Thyroid gland (tissue), 4 donors: ENCODE measurements around the gene CCL21. TPM values are rescaled to one million over a fixed set of nuclear protein-coding genes. Genes with fewer than 3 reads are reported as not detected.
A peak's percentile ranks its signal among the peaks of the same experiment; 100 is the strongest.

Source experiments
- DNase-seq, 2 donors: peaks; one replicate each; pipeline ENCODE4 v3.0.0-alpha.2; 2019
- H3K27ac ChIP-seq, 3 donors: fragments of 200-600 bp; sonication (generic); 1 replicate in 2 of 3; 2 replicates in 1 of 3; pipeline ENCODE4 v1.5.1; 2016 to 2019; ENCODE audit warnings: mild to moderate bottlenecking in 1 of 3, moderate library complexity in 1 of 3
- H3K27me3 ChIP-seq: fragments of 200-600 bp; sonication (generic); one replicate; pipeline ENCODE4 v1.5.1; 2019
- H3K36me3 ChIP-seq, 2 donors: fragments of 200-600 bp; sonication (generic); one replicate each; pipeline ENCODE4 v1.5.1; 2016 to 2019
- H3K4me1 ChIP-seq, 2 donors: fragments of 200-600 bp; sonication (generic); one replicate each; pipeline ENCODE4 v1.5.1; 2017 to 2019
- H3K4me3 ChIP-seq, 3 donors: fragments of 200-600 bp; sonication (generic); replicated peaks in 1 of 3; 1 replicate in 2 of 3; 2 replicates in 1 of 3; pipeline ENCODE4 v1.5.1; 2016; ENCODE audit warnings: mild to moderate bottlenecking in 1 of 3
- H3K9me3 ChIP-seq: fragments of 200-600 bp; sonication (generic); one replicate; pipeline ENCODE4 v1.5.1; 2017
- POLR2A ChIP-seq, 2 donors: fragments of 450-650 bp; IDR thresholded peaks; one replicate each; pipeline ENCODE4 v1.6.1; 2017; ENCODE audit warnings: antibody characterized with exemption in 2 of 2, mild to moderate bottlenecking in 2 of 2, moderate library complexity in 1 of 2
- WGBS, 2 donors: methylation state at CpG; one replicate each; pipeline ENCODE4 v1.1.5; 2017; 5-methylcytosine and 5-hydroxymethylcytosine counted together
- intact Hi-C: fragments of 100-400 bp; cut with DNase I; formaldehyde crosslinking; loops from one replicate; pipeline ENCODE4 v1.15.1; 2023
- total RNA-seq, 4 donors: library from RNA; depleted of rRNA; stranded (reverse); fragments of >200 nt; gene quantifications; one replicate each; pipeline ENCODE4 v1.2.3, GENCODE V29; 2016
- TF ChIP-seq, protein P1 (sequence below), 6 experiments: fragments of 200-600 bp in 3 of 6; fragments of 450-650 bp in 3 of 6; sonication (generic) in 3 of 6; IDR thresholded peaks; one replicate each; pipeline ENCODE4 v1.5.1; 2016 to 2019; ENCODE audit warnings: antibody characterized with exemption in 6 of 6, mild to moderate bottlenecking in 2 of 6, inconsistent platforms in 1 of 6, moderate library complexity in 1 of 6

The CCL21 gene
- total RNA-seq, 4 donors from 2014 or later: 196 to 1,821 (median 617) TPM

GRCh38 chr9:34684816-34685215, 25.1 kb downstream of the CCL21 start:
- TF ChIP-seq, protein P1, sequence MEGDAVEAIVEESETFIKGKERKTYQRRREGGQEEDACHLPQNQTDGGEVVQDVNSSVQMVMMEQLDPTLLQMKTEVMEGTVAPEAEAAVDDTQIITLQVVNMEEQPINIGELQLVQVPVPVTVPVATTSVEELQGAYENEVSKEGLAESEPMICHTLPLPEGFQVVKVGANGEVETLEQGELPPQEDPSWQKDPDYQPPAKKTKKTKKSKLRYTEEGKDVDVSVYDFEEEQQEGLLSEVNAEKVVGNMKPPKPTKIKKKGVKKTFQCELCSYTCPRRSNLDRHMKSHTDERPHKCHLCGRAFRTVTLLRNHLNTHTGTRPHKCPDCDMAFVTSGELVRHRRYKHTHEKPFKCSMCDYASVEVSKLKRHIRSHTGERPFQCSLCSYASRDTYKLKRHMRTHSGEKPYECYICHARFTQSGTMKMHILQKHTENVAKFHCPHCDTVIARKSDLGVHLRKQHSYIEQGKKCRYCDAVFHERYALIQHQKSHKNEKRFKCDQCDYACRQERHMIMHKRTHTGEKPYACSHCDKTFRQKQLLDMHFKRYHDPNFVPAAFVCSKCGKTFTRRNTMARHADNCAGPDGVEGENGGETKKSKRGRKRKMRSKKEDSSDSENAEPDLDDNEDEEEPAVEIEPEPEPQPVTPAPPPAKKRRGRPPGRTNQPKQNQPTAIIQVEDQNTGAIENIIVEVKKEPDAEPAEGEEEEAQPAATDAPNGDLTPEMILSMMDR (IDR thresholded peaks at IDR 0.05): no peak
- TF ChIP-seq POLR2A (IDR thresholded peaks at IDR 0.05): no peak
- Histone ChIP-seq H3K27ac (no peak overlapping the region), H3K4me1 (no peaks in the 10 kb centered on the region), H3K36me3 (no peaks in the 10 kb centered on the region), H3K9me3 (no peaks in the 10 kb centered on the region), H3K4me3 (no peak overlapping the region), H3K27me3 (no peaks in the 10 kb centered on the region)
- intact Hi-C loops: no loop called here
- WGBS, 2 donors: 94 to 99% methylated on average over 4 of the region's 4 CpGs
- DNase-seq: no peak

DNA sequence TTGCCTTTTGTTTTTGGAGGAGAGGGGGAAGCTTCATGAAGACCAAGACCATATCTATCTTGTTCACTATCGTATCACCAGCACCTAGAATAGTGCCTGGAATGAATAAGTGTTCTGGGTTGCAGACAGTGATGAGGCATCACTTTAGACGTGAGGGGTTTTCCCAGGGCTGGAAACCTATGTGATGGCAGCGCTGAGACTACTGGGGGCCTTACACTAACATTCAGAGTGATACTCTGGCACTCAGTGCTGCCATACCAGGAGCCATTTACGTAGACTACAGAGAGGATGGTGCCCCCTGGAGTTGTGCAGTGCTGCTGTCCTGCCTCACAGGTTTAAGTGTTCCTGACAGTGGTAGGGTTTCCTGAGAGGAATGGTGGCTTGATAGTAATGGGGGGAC, 25.8 kb downstream of the CCL21 start:
- Histone ChIP-seq H3K27me3 (no peaks in the 10 kb centered on the region), H3K4me1 (no peaks in the 10 kb centered on the region), H3K4me3 (no peak overlapping the region), H3K27ac (no peak overlapping the region), H3K36me3 (no peaks in the 10 kb centered on the region), H3K9me3 (no peaks in the 10 kb centered on the region)
- intact Hi-C loops: no loop called here
- no peak for DNase-seq
- WGBS, 2 donors: 94 to 97% methylated on average over 4 of the region's 4 CpGs
- no peak for TF ChIP-seq POLR2A (IDR thresholded peaks at IDR 0.05)
- TF ChIP-seq, protein P1 (IDR thresholded peaks at IDR 0.05): no peak

DNA sequence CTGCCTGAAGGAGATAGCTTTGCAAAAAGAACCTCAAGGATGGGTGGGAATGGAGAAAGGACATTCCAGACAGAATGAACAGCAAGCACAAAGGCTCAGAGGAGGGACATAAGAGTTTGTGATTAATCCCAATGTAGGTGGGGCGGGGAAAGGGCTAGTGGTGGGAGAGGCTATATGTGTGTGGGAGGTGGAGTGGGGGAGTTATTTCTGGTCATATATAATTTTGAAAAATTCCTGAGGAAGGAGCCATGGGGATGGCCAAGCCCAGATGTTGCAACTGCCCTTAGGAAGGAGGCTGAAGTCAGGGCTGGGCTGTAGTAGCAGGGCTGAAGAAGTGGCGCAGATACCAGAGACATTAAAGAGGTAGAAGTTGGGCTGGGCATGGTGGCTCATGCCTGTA, 34.1 kb downstream of the CCL21 start:
- no peak for DNase-seq
- Histone ChIP-seq H3K36me3 (no peaks in the 10 kb centered on the region), H3K27me3 (no peaks in the 10 kb centered on the region), H3K9me3 (no peaks in the 10 kb centered on the region), H3K4me1 (no peaks in the 10 kb centered on the region), H3K27ac (no peak overlapping the region), H3K4me3 (no peak overlapping the region)
- 95 to 97% methylated on average over 2 of the region's 2 CpGs for WGBS, 2 donors
- intact Hi-C loops: no loop called here
- TF ChIP-seq POLR2A (IDR thresholded peaks at IDR 0.05): no peak
- TF ChIP-seq, protein P1 (IDR thresholded peaks at IDR 0.05): no peak

GRCh38 chr9:34675048-34675714, 34.8 kb downstream of the CCL21 start:
- Histone ChIP-seq H3K9me3 (no peaks in the 10 kb centered on the region), H3K4me3 (no peak overlapping the region), H3K36me3 (no peaks in the 10 kb centered on the region), H3K27ac (no peak overlapping the region), H3K27me3 (no peaks in the 10 kb centered on the region), H3K4me1 (no peaks in the 10 kb centered on the region)
- TF ChIP-seq, protein P1 (IDR thresholded peaks at IDR 0.05): peak in 5 of 6 experiments; percentile 14 to 44 (median 32)
- TF ChIP-seq POLR2A (IDR thresholded peaks at IDR 0.05): no peak
- 48 to 49% methylated on average over 10 of the region's 10 CpGs for WGBS, 2 donors
- intact Hi-C loops: no loop called here
- peak; percentile 36 to 40 for DNase-seq

GRCh38 chr9:34674440-34674839, 35.5 kb downstream of the CCL21 start:
- no peak overlapping the region for H3K4me3 ChIP-seq
- H3K4me1 ChIP-seq: no peaks in the 10 kb centered on the region
- H3K27ac ChIP-seq: no peak overlapping the region
- DNase-seq: no peak
- no peaks in the 10 kb centered on the region for H3K27me3 ChIP-seq
- intact Hi-C loops: no loop called here
- H3K9me3 ChIP-seq: no peaks in the 10 kb centered on the region
- TF ChIP-seq, protein P1 (IDR thresholded peaks at IDR 0.05): no peak
- TF ChIP-seq POLR2A (IDR thresholded peaks at IDR 0.05): no peak
- no peaks in the 10 kb centered on the region for H3K36me3 ChIP-seq
- 87 to 92% methylated on average over 3 of the region's 3 CpGs for WGBS, 2 donors
